ENCODE data around the gene ACO2. TPM values are rescaled to one million over a fixed set of nuclear protein-coding genes. Genes with fewer than 3 reads are reported as not detected.

ACO2 gene
- total and polyA plus RNA-seq, 2 of the 13 experiments (the other 11 are each of a cell fraction or from before 2014, with no cell fraction given), result 19.2 to 45.6 TPM

- TF ChIP-seq REST (IDR thresholded peaks at IDR 0.05; ENCODE audit: borderline replicate concordance in 1 of 2, low read depth in 1 of 2, low read length in 2 of 2) (no peak), TAF1 (CRISPR knock-in tag; IDR thresholded peaks at IDR 0.05) (no peak), ZNF354B (CRISPR knock-in tag; IDR thresholded peaks at IDR 0.05) (no peak), PATZ1 (CRISPR knock-in tag; IDR thresholded peaks at IDR 0.05) (no peak), ZNF414 (CRISPR knock-in tag; IDR thresholded peaks at IDR 0.05) (no peak), GZF1 (CRISPR knock-in tag; IDR thresholded peaks at IDR 0.05) (no peak), KDM5B (CRISPR knock-in tag; IDR thresholded peaks at IDR 0.05; ENCODE audit: borderline replicate concordance) (peak; percentile 31; the same call in 1 of the 2 replicates), NAIF1 (CRISPR knock-in tag; IDR thresholded peaks at IDR 0.05; ENCODE audit: borderline replicate concordance) (no peak), CEBPB (IDR thresholded peaks at IDR 0.05; ENCODE audit: borderline replicate concordance, low read depth, low read length) (no peak), HOMEZ (CRISPR knock-in tag; IDR thresholded peaks at IDR 0.05; ENCODE audit: low read depth) (no peak), SIN3B (IDR thresholded peaks at IDR 0.05; ENCODE audit: low read length) (no peak), KMT2A (CRISPR knock-in tag; IDR thresholded peaks at IDR 0.05) (no peak), ATF2 (CRISPR knock-in tag; IDR thresholded peaks at IDR 0.05) (no peak), ZC3H13 (CRISPR knock-in tag; IDR thresholded peaks at IDR 0.05) (0 out of 2 replicates have a peak, but pooled peaks have one; percentile 31), TEF (CRISPR knock-in tag; IDR thresholded peaks at IDR 0.05) (no peak), SAFB2 (CRISPR knock-in tag; IDR thresholded peaks at IDR 0.05; ENCODE audit: borderline replicate concordance, low read depth) (no peak), HMG20B (CRISPR knock-in tag; conservative IDR thresholded peaks at IDR 0.05) (no peak), TBP (CRISPR knock-in tag; IDR thresholded peaks at IDR 0.05) (no peak)
Observed at GRCh38 chr22:41469218-41469851, 418 bp downstream of the ACO2 start (continued).

All from HepG2 (cell line).